Renal cortical epithelial cell (primary cell): ENCODE measurements around the gene BOC. TPM values are rescaled to one million over a fixed set of nuclear protein-coding genes. Genes with fewer than 3 reads are reported as not detected.
A peak's percentile ranks its signal among the peaks of the same experiment; 100 is the strongest.

Experiments
- DNase-seq: peaks from one replicate; pipeline ENCODE4 v3.0.0-alpha.2; 2011; ENCODE audit warnings: low read depth
- total RNA-seq: library from RNA; depleted of rRNA; stranded (reverse); fragments of >200 nt; gene quantifications from 2 replicates; pipeline ENCODE4 v1.2.3, GENCODE V29; 2014

BOC gene
- total RNA-seq, 1 donor from 2014 or later = 3.0 TPM

DNA sequence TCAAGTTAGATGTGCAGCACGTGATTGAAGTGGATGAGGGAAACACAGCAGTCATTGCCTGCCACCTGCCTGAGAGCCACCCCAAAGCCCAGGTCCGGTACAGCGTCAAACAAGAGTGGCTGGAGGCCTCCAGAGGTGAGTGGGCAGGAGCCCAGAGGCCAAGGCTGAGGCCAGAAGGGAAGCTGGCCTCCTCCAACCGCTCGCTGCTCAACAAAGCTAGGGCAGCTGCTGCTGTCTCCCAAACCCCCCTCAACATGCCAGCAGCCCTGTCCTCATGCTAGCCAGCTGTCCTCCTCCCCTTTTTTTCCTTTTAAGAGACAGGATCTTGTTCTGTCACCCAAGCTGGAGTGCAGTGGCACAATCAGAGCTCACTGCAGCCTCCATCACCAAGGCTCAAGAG is 57.0 kb downstream of the BOC start:
- DNase-seq = no peak

DNA sequence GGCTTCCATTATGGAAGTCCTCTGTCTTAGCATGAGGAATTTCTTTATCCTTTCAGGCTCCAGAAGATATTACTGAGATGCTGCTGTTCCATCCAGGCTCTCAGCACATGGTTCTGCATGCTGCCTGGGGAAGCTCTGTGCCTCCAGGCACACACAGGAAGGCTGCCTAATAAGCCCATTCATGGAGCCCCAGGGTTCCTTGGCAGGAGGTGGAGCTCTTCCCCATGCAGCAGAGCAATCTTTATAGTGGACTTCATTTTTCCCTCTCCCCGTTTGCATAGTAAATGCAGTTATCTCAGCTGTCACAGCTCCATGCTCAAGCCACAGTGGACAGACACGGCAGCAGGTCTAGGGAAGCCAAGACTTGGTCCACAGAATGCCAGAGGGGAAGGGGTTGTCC is 57.6 kb downstream of the BOC start:
- DNase-seq = no peak

- no peak for DNase-seq
Observed at GRCh38 chr3:113269661-113270060, 58.3 kb downstream of the BOC start.

- DNase-seq = no peak
Observed at GRCh38 chr3:113270068-113270467, 58.7 kb downstream of the BOC start.

DNA sequence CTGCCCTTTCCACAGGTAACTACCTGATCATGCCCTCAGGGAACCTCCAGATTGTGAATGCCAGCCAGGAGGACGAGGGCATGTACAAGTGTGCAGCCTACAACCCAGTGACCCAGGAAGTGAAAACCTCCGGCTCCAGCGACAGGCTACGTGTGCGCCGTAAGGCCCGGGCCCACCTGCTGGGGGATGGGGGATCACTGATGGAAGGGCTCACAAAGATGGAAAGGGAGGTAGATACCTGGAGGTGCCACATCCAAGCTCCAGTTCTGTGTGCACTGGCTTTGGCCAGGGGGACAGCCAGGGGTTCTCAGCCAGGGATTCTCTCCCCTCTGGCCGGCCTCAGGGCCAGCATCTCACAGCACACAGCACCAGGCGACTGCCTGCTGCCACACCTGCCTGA is 59.4 kb downstream of the BOC start:
- no peak for DNase-seq

DNA sequence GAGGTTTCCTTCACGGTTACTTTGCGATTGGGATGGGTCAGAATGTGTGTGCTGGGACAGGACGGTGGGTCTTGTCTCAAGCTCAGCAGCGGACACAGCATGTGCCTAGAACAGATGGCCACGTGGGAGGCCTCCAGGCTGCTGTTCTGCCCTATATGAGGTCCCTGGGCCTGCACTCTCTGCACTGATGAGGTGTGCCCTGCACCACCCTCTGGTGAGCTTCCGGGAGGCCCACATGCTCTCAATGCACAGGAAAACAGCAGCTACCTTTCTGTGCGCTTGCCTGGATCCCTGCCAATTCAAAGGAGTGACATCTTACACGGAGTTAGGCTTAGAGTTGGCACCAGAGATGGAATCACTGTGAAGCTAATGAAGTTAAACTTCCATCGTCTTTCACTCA is 59.8 kb downstream of the BOC start:
- no peak for DNase-seq

GRCh38 chr3:113271594-113272384 is 60.4 kb downstream of the BOC start:
- DNase-seq = no peak

- DNase-seq = no peak
Observed at GRCh38 chr3:113272385-113272779, 61.0 kb downstream of the BOC start.

DNA sequence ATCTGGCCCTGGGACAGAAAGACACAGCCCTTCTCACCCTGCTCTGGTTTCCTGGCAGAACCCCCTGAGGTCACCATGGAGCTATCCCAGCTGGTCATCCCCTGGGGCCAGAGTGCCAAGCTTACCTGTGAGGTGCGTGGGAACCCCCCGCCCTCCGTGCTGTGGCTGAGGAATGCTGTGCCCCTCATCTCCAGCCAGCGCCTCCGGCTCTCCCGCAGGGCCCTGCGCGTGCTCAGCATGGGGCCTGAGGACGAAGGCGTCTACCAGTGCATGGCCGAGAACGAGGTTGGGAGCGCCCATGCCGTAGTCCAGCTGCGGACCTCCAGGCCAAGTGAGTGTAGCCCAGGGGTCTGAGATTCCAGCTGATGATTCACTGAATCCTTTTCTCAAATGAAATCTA is 61.7 kb downstream of the BOC start:
- DNase-seq = no peak

GRCh38 chr3:113273604-113274378 is 62.4 kb downstream of the BOC start:
- no peak for DNase-seq

DNA sequence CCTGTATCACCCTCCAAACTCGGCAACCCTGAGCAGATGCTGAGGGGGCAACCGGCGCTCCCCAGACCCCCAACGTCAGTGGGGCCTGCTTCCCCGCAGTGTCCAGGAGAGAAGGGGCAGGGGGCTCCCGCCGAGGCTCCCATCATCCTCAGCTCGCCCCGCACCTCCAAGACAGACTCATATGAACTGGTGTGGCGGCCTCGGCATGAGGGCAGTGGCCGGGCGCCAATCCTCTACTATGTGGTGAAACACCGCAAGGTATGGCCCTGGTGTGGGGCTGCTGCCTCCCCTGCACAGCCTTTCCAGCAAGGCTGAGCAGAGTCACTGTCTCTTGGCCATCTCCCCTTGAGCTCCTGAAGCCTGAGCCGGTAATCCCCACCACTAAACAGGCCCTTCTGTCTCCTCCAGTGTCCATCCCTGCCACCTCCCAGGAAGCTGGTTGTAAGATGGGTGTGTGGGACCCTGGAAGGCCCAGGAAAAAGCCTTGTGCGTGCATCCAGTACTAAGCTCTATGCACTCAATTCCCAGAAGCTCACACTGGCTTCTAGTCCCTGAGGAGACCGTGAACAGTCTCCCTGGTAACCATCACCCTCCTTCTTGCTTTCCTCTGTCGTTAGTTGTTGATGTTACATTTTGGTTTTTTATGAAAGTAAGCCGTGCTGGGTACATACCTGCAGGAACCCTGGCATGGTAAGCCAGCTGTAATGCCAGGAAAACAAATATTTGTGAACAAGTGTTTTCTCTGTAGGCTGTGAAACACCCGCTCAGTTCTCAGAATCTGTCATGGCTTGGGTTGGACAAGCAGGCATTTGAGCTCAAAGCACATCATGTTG is 63.3 kb downstream of the BOC start:
- no peak for DNase-seq

DNA sequence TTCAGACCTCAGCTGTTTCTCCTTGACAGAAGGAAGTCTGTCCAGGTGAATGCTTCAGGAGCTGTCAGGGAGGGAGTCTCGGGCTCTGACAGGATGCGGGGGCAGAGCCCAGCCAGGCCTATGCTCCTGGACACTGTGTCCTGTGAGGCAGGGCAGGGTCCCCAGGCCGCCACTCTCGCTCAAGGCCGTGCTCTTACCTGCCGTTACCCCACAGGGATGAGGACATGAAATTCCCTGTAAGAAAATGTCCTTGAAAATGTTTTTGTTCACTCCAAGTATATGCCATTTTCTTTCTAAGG is 63.9 kb downstream of the BOC start:
- DNase-seq = no peak

GRCh38 chr3:113275583-113275928 is 64.2 kb downstream of the BOC start:
- no peak for DNase-seq

DNA sequence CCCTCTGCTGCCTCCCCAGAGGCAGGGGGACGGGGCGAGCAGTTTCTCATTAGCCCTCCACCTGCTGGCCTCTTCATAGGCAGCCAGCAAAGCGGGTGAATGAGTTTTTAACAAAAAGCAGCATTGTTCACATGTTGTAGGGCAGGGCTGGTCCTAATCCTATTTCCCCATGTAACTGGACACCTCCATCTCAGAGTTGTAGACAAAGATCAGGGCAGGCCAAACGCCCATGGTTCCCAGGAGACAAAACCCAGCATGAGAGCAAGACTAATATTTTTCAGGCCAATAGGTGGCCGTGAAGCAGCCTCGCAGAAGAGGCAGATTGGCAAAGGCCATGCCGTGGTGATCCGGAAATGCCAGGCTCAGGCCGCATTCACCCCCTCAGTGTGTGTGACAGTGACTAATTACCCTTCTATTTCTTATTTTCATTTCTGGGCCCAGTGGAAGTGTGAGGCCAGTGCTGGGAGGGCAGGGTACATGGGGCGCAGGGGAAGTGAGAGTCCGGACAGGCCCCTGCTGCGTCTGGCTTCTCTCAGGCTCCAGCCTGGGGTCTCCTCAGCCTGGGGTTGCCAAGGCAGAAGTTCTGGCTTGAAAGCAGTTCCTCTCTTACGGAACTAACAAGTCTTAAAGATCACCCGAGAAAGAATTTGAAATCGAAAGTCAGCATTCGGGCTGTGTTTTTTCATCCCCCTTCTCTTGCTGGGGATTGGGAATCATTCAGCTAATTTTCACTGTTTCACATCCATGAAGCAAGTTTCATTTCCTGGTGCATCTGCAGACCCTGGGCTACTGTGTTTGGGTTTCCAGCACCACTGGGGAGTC is 64.8 kb downstream of the BOC start:
- DNase-seq = peak; percentile 11

GRCh38 chr3:113276751-113277080 is 65.4 kb downstream of the BOC start:
- DNase-seq = no peak

DNA sequence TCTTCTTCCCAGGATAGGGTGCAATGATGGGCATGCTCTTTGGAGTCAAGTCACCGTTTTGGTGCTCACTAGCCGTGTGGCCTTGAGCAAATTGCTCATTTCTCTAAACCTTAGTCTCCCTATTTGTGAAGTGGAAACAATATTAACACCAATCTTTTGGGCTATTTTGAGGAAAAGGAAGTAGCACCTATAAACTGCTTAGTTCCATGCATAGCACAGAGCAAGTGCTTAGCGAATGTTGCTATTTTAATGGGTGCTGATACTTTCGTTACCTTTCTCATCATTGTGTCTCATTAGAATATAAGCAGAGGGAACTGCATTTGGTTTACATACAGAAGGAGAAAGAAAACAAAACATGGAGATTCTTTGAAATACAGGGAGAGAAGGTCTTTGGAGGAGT is 66.1 kb downstream of the BOC start:
- DNase-seq = no peak

DNA sequence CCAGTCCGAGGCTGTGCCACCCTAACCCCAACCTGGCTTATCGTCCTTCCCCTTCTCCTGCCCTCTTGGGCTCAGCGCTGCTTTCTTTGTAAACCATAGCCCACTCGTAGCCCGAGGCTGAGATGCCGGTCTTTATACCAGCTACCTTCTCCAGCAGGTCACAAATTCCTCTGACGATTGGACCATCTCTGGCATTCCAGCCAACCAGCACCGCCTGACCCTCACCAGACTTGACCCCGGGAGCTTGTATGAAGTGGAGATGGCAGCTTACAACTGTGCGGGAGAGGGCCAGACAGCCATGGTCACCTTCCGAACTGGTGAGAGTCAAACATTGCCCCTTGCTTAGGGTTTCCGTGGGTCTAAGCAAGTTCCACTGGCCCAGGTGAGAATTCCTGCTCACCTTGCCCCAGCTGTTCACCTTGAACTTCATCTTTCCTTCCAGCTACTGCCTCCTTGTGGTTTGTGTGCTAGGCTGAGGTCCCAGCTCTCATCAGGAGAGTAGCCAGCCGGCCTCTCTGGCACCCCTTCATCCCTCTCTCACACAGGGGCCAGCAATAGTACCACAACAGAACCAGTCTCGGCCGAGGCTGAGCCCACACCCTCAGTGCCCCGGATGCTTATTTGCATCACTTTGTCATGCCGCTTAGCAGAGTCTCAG is 66.7 kb downstream of the BOC start:
- DNase-seq = no peak

DNA sequence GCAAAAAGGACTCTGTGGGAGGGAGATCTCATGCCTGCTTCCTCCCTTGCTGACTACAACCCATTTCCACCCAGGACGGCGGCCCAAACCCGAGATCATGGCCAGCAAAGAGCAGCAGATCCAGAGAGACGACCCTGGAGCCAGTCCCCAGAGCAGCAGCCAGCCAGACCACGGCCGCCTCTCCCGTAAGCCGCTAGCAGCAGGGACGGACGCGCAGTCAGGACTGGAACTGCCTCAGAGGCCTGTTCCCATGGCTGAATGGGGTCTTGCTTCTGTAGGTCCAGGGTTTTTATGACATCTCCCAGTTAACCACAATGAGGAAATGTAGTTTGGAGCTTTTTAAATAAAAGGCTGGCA is 67.2 kb downstream of the BOC start:
- DNase-seq = no peak

GRCh38 chr3:113279686-113280085 is 68.3 kb downstream of the BOC start:
- DNase-seq = no peak

DNA sequence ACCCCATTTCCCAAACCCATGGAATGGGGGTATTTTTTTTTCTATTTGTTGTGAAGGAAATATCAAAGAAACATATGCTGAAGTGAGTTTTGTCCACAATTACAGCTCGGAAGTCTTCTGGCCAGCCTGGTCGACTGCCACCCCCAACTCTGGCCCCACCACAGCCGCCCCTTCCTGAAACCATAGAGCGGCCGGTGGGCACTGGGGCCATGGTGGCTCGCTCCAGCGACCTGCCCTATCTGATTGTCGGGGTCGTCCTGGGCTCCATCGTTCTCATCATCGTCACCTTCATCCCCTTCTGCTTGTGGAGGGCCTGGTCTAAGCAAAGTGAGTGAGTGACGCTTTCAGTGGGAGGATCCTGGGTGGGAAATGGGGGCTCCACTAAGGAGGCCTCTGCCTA is 71.9 kb downstream of the BOC start:
- DNase-seq = no peak

DNA sequence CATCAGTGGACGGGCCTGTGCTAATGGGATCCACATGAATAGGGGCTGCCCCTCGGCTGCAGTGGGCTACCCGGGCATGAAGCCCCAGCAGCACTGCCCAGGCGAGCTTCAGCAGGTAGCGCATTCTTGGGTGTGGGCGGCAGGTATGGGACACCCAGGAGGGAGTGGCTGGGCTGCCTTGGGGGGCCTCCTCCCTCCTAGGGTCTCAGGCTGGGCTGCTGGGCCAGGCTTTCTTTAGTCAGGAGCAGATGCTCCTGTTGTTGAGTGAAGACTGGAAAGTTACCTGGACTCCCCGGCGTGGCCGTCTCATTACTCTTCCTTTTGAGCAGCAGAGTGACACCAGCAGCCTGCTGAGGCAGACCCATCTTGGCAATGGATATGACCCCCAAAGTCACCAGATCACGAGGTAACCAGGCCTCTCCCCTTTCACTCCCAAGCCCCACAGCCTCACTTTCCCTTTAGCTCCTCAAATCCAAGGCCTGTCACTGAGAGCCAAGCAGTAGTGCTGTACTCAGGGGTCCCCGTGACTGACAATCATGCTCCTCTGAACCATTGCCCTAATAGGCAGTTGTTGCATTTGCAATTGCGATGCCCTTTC is 73.2 kb downstream of the BOC start:
- no peak for DNase-seq
